GM23248 (cell line): ENCODE measurements around the gene DOCK9.

ENCODE experiments used
- EZH2 ChIP-seq: fragments of 200-600 bp; sonication (generic); IDR thresholded peaks from 2 replicates; pipeline ENCODE4 v1.6.1; 2018; ENCODE audit warnings: antibody characterized with exemption, mild to moderate bottlenecking; ENCODE audit not compliant: insufficient read depth, poor library complexity, severe bottlenecking
- EZH2phosphoT487 ChIP-seq: fragments of 200-600 bp; sonication (generic); IDR thresholded peaks from 2 replicates; pipeline ENCODE4 v1.6.1; 2018; ENCODE audit warnings: antibody characterized with exemption, moderate library complexity, mild to moderate bottlenecking, low read depth; ENCODE audit not compliant: insufficient read depth

- no peak for TF ChIP-seq EZH2
- no peak for TF ChIP-seq EZH2phosphoT487
Observed at GRCh38 chr13:98826146-98826545, 151.7 kb downstream of the DOCK9 start.
